ENCODE measurements around the gene TM7SF2. TPM values are rescaled to one million over a fixed set of nuclear protein-coding genes. Genes with fewer than 3 reads are reported as not detected.

The TM7SF2 gene
- total RNA-seq, 2 donors from 2014 or later = 134 to 199 TPM

DNA sequence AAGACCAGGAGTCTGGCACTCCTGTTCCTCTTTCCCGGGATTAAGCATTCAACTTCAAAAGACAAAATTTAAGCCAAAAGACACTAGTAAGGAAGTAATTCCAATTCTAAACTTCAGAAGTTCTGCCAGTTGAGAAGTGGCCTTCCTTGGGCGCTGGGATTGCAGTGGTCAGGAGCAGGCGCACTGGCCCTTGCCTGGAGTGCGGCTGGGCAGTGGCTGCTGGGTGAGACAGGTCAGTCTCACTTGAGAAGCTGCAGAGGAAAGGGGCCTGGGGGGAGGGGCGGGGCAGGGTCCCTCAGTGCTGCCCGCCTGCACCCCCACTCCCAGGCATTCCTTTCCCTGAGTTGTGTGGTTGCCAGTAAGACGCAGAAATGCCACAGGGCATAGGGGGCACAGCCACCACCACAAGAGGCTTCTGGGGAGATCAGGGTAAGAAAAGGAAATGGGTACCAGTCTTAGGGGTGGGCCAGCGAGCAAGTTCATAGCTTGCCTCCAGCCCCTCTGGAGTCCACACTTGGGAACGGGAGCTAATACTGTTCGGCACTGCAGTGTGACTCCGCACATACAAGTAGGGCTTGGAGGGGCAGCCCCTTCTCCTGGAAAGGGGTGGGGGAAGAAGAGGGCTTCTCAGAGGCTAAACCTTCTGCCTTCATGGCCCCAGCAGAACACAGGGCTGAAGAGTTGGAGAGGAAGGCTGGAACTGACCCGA, 16.0 kb downstream of the TM7SF2 start:
- Histone ChIP-seq H3K27me3 (no peaks in the 10 kb centered on the region), H3K4me3 (no peak overlapping the region), H3K27ac (no peak overlapping the region), H3K36me3 (peaks cover 81% of the 10 kb centered on the region), H3K4me1 (peaks cover 0 to 18% of the 10 kb centered on the region in 2 donors), H3K9me3 (no peaks in the 10 kb centered on the region)
- TF ChIP-seq, protein P1, sequence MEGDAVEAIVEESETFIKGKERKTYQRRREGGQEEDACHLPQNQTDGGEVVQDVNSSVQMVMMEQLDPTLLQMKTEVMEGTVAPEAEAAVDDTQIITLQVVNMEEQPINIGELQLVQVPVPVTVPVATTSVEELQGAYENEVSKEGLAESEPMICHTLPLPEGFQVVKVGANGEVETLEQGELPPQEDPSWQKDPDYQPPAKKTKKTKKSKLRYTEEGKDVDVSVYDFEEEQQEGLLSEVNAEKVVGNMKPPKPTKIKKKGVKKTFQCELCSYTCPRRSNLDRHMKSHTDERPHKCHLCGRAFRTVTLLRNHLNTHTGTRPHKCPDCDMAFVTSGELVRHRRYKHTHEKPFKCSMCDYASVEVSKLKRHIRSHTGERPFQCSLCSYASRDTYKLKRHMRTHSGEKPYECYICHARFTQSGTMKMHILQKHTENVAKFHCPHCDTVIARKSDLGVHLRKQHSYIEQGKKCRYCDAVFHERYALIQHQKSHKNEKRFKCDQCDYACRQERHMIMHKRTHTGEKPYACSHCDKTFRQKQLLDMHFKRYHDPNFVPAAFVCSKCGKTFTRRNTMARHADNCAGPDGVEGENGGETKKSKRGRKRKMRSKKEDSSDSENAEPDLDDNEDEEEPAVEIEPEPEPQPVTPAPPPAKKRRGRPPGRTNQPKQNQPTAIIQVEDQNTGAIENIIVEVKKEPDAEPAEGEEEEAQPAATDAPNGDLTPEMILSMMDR (IDR thresholded peaks at IDR 0.05) = no peak
- DNase-seq (ENCODE audit: low spot score) = no peak

DNA sequence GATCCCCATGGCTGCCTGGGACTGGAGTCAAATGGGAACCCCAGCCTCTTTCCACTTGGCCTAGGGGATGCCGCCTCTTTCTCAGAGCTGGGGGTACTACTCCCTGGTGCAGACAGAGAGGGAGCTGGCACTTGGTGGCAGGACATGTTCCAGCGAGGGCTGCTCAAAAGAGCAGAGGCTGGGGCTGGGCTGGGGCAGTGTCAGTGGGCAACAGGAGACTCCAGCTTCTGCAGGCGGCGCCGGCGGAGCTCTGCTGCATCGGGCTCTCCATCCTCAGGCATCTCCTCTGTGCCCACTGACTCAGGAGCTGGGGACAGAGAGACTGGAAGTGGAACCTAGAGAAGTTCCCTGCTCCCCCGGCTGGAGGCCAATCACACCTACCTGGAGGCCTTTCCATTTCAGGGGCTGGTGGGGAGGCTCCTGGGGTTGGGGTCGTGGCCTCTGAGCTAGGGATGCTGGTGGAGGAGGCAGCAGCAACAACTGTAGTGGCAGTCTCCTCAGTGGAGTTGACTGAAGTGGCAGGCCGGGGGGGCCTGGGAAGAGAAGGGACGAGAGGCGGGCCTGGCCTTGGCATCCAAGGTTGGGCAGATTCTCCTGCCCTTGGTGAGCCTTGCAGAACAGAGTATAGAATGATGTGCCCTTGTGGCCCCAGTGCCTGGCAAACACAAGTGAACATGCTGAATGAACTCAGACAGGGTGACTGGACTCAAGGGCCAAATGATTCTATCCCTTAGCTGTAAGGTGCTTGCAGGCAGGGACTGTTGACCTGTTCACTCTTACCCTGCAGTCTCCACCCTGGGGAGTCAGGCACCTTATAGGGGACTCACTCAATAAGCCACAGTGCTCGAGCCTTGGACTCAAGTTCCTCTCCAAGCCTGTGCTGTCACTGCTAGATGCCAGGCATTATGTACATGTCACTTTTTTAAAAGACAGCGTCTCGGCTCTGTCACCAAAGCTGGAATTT, 16.8 kb downstream of the TM7SF2 start:
- Histone ChIP-seq H3K27ac (no peak overlapping the region), H3K9me3 (no peaks in the 10 kb centered on the region), H3K27me3 (no peaks in the 10 kb centered on the region), H3K4me1 (peaks cover 0 to 18% of the 10 kb centered on the region in 2 donors), H3K36me3 (peaks cover 83% of the 10 kb centered on the region), H3K4me3 (no peak overlapping the region)
- TF ChIP-seq, protein P1 (IDR thresholded peaks at IDR 0.05) = no peak
- no peak for DNase-seq (ENCODE audit: low spot score)

DNA sequence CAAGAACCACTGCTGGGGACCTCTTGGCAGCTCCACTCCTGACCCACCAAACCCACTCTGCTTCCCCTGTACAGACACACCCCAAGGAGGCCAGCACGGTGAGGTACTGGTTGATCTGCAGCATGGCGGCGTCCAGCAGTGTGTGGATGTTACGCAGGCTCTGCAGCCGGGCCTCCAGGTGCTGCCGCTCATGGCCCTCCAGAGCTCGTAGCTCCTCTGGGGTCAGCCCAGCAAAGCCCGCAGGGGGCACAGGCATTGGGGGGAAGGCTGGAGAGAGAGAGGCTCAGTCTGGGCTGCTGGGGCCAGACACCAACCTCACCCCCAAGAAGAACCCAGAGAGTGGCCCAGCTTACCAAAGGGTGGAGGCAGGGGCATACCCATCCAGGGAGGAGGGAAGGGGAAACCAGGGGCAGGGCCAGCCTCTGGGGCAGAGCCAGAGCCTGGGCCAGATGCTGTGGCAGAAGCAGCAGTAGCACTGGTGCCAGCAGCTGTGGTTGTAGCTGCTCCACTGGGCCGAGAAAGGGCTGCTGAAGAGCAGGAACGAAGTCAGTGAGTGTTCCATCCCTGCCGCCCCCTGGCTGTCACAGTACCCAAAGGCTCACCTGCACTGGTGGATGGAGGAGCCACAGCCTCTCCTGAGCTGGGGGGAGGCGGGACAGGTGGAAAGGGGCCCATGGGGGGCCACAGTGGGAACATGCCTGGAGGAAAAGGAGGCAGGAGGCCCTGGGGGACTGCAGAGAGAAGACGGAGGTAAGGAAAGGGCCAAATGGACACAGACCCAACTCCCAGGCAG, 18.2 kb downstream of the TM7SF2 start:
- no peaks in the 10 kb centered on the region for H3K9me3 ChIP-seq
- no peaks in the 10 kb centered on the region for H3K27me3 ChIP-seq
- peaks cover 80% of the 10 kb centered on the region for H3K36me3 ChIP-seq
- no peak overlapping the region for H3K27ac ChIP-seq
- peaks cover 0 to 24% of the 10 kb centered on the region in 2 donors for H3K4me1 ChIP-seq
- H3K4me3 ChIP-seq = no peak overlapping the region
- TF ChIP-seq, protein P1 (IDR thresholded peaks at IDR 0.05) = no peak
- no peak for DNase-seq (ENCODE audit: low spot score)

DNA sequence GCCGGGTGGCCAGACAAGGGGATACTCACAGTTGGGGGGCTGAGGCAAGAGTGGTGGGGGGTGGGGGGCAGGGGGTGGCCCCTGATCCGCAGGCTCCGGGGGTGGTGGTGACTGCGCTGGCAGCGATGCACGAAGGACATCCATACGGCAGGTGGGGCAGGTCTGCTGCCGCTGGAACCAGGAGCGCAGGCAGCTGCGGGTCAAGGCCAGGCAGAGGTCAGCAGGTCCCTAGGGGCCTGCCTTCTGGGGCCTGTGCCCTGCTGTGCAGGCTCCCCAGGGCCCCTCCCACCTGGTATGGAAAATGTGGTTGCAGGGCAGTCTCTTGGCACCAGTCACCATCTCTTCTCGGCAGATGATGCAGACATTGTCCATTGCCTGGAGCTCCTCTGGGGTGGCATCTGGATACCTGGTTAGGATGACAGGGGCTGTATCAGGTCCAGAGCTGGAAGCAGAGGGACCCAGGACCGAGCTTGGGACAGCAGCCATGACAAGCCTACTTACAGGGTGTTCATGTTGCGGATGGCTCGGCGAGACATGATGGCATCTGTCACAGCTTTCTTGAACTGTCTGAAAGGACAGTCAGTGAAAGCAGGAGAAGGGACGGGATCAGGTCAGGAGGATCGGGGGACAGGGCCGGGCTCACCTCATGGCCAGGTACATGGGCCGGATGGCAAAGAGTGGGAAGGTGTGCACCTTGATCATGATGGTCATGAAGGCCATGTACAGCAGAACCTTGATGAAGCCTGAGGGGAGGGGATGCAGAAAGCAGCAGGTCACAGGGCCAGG, 19.2 kb downstream of the TM7SF2 start:
- Histone ChIP-seq H3K27me3 (no peaks in the 10 kb centered on the region), H3K9me3 (no peaks in the 10 kb centered on the region), H3K4me1 (peaks cover 0 to 30% of the 10 kb centered on the region in 2 donors), H3K27ac (no peak overlapping the region), H3K36me3 (peaks cover 71% of the 10 kb centered on the region), H3K4me3 (no peak overlapping the region)
- TF ChIP-seq, protein P1 (IDR thresholded peaks at IDR 0.05) = no peak
- no peak for DNase-seq (ENCODE audit: low spot score)

DNA sequence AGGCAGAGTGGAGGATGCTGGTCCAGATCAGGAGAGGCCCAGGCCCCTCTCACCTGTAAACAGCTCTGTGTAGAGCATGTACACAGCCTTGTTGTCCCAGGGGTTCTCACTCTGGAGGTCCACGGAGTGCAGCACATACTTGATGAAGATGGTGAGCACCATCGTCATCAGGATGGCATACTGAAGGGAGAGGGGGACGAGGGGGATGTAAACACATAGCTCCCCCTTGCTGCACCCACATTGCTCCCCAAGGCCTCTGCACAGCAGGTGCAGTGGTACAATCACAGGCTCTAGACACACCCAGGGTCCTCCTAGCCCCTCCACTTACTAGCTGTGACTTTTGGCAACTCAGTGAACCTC, 19.7 kb downstream of the TM7SF2 start:
- DNase-seq (ENCODE audit: low spot score) = no peak
- Histone ChIP-seq H3K27me3 (no peaks in the 10 kb centered on the region), H3K36me3 (peaks cover 65% of the 10 kb centered on the region), H3K4me1 (peaks cover 0 to 35% of the 10 kb centered on the region in 2 donors), H3K9me3 (no peaks in the 10 kb centered on the region), H3K4me3 (no peak overlapping the region), H3K27ac (no peak overlapping the region)
- TF ChIP-seq, protein P1 (IDR thresholded peaks at IDR 0.05) = no peak
